OCI-LY1 (cell line): ENCODE data around the gene MYORG.

Experiments used
- EZH2 ChIP-seq: fragments of 200-600 bp; sonication (generic), shearing (Covaris generic); IDR thresholded peaks from 2 replicates; pipeline ENCODE4 v1.8.0; 2017; ENCODE audit warnings: borderline replicate concordance, mixed run types, mild to moderate bottlenecking, antibody characterized with exemption, low read length, moderate library complexity, mixed read lengths
- TF ChIP-seq, protein P1 (sequence below): fragments of 200-600 bp; sonication (generic), shearing (Covaris generic); IDR thresholded peaks from 2 replicates; pipeline ENCODE4 v1.5.1; 2017; ENCODE audit warnings: mild to moderate bottlenecking, antibody characterized with exemption, low read length, moderate library complexity, mixed read lengths

DNA sequence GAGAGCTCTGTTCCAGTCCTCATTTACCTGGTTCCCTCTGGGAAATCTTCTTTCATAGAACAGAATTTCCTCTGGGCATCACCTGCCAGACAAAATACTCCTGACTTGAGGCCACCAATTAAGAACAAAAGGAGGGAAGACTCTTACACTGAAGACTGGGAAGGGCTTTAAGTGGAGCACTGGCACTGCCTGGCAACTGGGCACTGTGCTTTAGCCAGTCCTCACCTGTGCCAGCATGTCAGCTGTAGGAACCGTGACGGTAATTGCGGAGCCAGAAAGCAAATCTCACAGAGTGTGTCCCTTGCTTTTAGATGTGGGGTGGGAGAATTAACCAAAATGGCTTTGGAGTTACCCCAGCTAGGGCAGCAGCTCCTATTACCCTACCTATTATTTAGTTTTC is 41.0 kb upstream of the MYORG start:
- no peak for TF ChIP-seq EZH2
- TF ChIP-seq, protein P1, sequence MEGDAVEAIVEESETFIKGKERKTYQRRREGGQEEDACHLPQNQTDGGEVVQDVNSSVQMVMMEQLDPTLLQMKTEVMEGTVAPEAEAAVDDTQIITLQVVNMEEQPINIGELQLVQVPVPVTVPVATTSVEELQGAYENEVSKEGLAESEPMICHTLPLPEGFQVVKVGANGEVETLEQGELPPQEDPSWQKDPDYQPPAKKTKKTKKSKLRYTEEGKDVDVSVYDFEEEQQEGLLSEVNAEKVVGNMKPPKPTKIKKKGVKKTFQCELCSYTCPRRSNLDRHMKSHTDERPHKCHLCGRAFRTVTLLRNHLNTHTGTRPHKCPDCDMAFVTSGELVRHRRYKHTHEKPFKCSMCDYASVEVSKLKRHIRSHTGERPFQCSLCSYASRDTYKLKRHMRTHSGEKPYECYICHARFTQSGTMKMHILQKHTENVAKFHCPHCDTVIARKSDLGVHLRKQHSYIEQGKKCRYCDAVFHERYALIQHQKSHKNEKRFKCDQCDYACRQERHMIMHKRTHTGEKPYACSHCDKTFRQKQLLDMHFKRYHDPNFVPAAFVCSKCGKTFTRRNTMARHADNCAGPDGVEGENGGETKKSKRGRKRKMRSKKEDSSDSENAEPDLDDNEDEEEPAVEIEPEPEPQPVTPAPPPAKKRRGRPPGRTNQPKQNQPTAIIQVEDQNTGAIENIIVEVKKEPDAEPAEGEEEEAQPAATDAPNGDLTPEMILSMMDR, result no peak
